Measurements from ENCODE around the gene C16orf46. TPM values are rescaled to one million over a fixed set of nuclear protein-coding genes. Genes with fewer than 3 reads are reported as not detected.

C16orf46 gene
- total RNA-seq, 6 experiments from 2014 or later = 0.23 to 1.2 (median 0.35) TPM

DNA sequence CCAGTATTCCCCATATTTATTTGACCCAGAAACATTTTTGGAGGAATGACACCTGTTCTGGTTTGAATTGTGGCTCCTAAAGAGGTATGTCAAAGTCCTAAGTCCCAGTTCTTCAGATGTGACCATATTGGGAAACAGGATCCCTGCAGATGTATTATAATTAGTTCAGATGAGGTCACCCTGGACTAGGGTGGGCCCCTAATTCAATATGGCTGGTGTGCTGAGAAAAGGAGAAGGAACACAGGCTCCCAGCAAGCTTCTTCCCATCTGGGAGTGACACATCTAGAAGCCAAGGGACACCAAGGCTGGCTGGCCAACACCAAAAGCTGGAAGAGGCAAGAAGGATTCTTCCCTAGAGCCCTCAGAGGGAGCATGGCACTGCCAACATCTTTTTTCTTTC lies 22.9 kb upstream of the C16orf46 start:
- DNase-seq = no peak
- H3K27ac Mint-ChIP-seq = no peak overlapping the region
- H3K9me3 Mint-ChIP-seq = no peaks in the 10 kb centered on the region
- H3K36me3 Mint-ChIP-seq (ENCODE audit: low read depth) = no peaks in the 10 kb centered on the region
- no peak overlapping the region for H3K4me3 Mint-ChIP-seq
- H3K4me1 Mint-ChIP-seq (ENCODE audit: low read depth) = peaks cover 10% of the 10 kb centered on the region
- H3K27me3 Mint-ChIP-seq (ENCODE audit: insufficient read depth) = peaks cover 8% of the 10 kb centered on the region
- TF ChIP-seq, protein P1, sequence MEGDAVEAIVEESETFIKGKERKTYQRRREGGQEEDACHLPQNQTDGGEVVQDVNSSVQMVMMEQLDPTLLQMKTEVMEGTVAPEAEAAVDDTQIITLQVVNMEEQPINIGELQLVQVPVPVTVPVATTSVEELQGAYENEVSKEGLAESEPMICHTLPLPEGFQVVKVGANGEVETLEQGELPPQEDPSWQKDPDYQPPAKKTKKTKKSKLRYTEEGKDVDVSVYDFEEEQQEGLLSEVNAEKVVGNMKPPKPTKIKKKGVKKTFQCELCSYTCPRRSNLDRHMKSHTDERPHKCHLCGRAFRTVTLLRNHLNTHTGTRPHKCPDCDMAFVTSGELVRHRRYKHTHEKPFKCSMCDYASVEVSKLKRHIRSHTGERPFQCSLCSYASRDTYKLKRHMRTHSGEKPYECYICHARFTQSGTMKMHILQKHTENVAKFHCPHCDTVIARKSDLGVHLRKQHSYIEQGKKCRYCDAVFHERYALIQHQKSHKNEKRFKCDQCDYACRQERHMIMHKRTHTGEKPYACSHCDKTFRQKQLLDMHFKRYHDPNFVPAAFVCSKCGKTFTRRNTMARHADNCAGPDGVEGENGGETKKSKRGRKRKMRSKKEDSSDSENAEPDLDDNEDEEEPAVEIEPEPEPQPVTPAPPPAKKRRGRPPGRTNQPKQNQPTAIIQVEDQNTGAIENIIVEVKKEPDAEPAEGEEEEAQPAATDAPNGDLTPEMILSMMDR (IDR thresholded peaks at IDR 0.05) = no peak

DNA sequence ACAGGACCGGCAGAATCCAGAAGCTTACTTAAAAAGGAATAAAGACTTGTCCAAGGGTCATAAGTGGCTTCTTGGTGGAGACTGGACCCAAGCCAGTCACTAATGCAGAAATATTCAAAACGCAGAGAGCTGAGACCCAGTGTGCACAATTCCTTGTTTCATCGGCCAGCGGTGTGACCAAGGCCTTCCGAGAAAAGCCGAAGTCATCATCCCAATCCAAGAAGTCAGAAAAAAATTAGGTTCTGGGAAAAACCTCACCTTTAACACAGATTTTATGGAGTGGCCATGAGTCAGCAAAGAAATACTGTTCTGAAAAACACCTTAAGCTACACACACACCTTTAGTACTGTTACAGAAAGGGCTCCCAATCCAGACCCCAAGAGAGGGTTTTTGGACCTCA lies 20.2 kb upstream of the C16orf46 start:
- H3K4me3 Mint-ChIP-seq = no peak overlapping the region
- TF ChIP-seq, protein P1 (IDR thresholded peaks at IDR 0.05) = no peak
- H3K27me3 Mint-ChIP-seq (ENCODE audit: insufficient read depth) = peaks cover 3% of the 10 kb centered on the region
- H3K36me3 Mint-ChIP-seq (ENCODE audit: low read depth) = no peaks in the 10 kb centered on the region
- H3K9me3 Mint-ChIP-seq = no peaks in the 10 kb centered on the region
- H3K4me1 Mint-ChIP-seq (ENCODE audit: low read depth) = peaks cover 18% of the 10 kb centered on the region
- DNase-seq = no peak
- no peak overlapping the region for H3K27ac Mint-ChIP-seq

GRCh38 chr16:81096715-81097208 lies 19.7 kb upstream of the C16orf46 start:
- DNase-seq = no peak
- Mint-ChIP-seq H3K27ac (peak overlapping the region; percentile 33; the same call in 1 of the 2 replicates), H3K9me3 (no peaks in the 10 kb centered on the region), H3K4me3 (peak overlapping the region; percentile 70), H3K36me3 (ENCODE audit: low read depth) (no peaks in the 10 kb centered on the region), H3K27me3 (ENCODE audit: insufficient read depth) (peaks cover 3% of the 10 kb centered on the region), H3K4me1 (ENCODE audit: low read depth) (peaks cover 18% of the 10 kb centered on the region)
- TF ChIP-seq, protein P1 (IDR thresholded peaks at IDR 0.05) = no peak

- H3K27ac Mint-ChIP-seq = peak within 1 kb of the TSS; percentile 58
- TF ChIP-seq, protein P1 (IDR thresholded peaks at IDR 0.05) = no peak
These were observed 19.1 kb upstream of the C16orf46 start, which contains the start of gene GCSH for GRCh38 chr16:81095953-81096714. Gene GCSH (minus strand): TSS chr16:81096395. CDS start chr16:81096278, 117 bp downstream.

GRCh38 chr16:81095653-81095952 lies 18.6 kb upstream of the C16orf46 start:
- peaks cover 3% of the 10 kb centered on the region for H3K27me3 Mint-ChIP-seq (ENCODE audit: insufficient read depth)
- peak overlapping the region; percentile 87 for H3K4me3 Mint-ChIP-seq
- no peak for DNase-seq
- H3K27ac Mint-ChIP-seq = peak overlapping the region; percentile 58
- no peaks in the 10 kb centered on the region for H3K36me3 Mint-ChIP-seq (ENCODE audit: low read depth)
- TF ChIP-seq, protein P1 (IDR thresholded peaks at IDR 0.05) = no peak
- H3K9me3 Mint-ChIP-seq = no peaks in the 10 kb centered on the region
- H3K4me1 Mint-ChIP-seq (ENCODE audit: low read depth) = peaks cover 18% of the 10 kb centered on the region

More at GRCh38 chr16:81095953-81096714, 19.1 kb upstream of the C16orf46 start, which contains the start of gene GCSH:
- Mint-ChIP-seq H3K36me3 (ENCODE audit: low read depth) (no peaks in the 10 kb centered on the region), H3K9me3 (no peaks in the 10 kb centered on the region), H3K4me3 (peak within 1 kb of the TSS; percentile 87), H3K27me3 (ENCODE audit: insufficient read depth) (peaks cover 3% of the 10 kb centered on the region), H3K4me1 (ENCODE audit: low read depth) (peaks cover 18% of the 10 kb centered on the region)
- DNase-seq = peak; percentile 99

All from HFFc6 (cell line).